Measurements from ENCODE around the gene GRAMD2B.
"Not testable (repeated sequence)": the region's sequence is repeated elsewhere in the genome, so short reads cannot be mapped to it uniquely, and the experiment has no call there.

Gene GRAMD2B, protein sequence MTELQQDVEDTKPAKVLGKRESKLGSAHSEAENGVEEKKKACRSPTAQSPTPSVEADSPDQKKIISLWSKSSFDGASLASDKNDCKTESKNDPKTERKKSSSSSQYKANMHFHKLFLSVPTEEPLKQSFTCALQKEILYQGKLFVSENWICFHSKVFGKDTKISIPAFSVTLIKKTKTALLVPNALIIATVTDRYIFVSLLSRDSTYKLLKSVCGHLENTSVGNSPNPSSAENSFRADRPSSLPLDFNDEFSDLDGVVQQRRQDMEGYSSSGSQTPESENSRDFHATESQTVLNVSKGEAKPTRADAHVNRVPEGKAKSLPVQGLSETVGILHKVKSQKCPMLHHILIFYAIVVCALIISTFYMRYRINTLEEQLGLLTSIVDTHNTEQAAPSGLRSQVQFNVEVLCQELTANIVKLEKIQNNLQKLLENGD

DNA sequence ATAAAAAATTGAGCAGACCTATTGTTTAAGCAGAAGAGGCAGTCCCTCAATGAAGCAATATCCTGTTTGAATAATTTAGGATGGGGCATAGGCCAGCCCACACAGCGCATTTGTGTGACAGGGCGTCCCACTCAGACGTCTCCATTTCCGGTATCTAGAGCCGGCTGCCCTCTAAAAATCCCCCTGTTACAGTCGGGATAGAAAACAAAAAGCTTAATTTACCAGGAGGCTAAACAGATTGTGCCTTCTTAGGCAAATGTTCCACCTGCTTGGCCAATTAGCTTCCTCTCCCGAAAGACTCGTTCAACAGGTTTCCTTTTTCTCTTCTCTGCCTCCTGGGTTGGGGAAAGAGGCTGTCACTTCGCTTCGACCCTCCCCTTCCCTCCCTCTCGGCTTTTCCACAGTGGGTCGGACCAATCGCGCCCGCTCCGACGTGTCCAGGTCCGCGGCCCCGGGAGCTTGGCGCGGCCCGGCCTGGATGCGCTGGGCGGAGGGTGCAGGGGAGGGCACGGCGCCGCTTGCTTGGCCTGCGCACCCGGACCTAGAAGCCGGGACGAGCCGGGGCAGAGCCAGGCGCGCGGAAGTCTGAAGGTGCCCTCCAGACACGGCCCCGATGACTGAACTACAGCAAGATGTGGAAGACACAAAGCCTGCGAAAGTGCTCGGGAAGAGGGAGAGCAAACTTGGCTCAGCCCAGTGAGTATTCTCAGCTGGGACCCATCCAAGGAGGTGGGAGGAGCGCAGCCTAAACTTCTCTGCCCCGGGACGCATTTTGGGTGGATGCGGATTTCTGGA is at the start of gene GRAMD2B:
Gene GRAMD2B, plus strand, starts transcription at position 416 of the 795 bp plus-strand sequence. Its CDS starts 198 bp downstream, at position 614.
- H3K4me3 ChIP-seq (ENCODE audit: low read depth, low read length): peak within 1 kb of the TSS; percentile 71

DNA sequence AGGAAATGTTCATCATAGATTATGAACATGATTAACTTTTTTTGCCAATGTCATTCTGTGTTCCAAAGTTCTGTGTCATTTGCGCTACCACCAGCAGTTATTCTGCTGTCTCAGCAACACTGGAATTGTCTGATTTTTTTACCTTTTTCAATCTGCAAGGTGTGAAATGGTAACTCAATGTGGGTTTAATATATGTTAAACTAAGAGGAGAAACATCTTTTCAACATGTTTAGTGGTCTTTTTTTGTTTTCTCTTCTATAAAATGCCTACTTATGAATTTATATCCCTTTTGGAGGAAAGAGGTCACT is 49.1 kb upstream of the GRAMD2B start:
- TF ChIP-seq, protein P1, sequence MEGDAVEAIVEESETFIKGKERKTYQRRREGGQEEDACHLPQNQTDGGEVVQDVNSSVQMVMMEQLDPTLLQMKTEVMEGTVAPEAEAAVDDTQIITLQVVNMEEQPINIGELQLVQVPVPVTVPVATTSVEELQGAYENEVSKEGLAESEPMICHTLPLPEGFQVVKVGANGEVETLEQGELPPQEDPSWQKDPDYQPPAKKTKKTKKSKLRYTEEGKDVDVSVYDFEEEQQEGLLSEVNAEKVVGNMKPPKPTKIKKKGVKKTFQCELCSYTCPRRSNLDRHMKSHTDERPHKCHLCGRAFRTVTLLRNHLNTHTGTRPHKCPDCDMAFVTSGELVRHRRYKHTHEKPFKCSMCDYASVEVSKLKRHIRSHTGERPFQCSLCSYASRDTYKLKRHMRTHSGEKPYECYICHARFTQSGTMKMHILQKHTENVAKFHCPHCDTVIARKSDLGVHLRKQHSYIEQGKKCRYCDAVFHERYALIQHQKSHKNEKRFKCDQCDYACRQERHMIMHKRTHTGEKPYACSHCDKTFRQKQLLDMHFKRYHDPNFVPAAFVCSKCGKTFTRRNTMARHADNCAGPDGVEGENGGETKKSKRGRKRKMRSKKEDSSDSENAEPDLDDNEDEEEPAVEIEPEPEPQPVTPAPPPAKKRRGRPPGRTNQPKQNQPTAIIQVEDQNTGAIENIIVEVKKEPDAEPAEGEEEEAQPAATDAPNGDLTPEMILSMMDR (IDR thresholded peaks at IDR 0.05; ENCODE audit: borderline replicate concordance, insufficient read depth, low read depth, low read length): no peak
- no peak overlapping the region for H3K4me3 ChIP-seq (ENCODE audit: low read depth, low read length)

More for the DNA sequence above, at the start of gene GRAMD2B:
- TF ChIP-seq, protein P1 (IDR thresholded peaks at IDR 0.05; ENCODE audit: borderline replicate concordance, insufficient read depth, low read depth, low read length): no peak

DNA sequence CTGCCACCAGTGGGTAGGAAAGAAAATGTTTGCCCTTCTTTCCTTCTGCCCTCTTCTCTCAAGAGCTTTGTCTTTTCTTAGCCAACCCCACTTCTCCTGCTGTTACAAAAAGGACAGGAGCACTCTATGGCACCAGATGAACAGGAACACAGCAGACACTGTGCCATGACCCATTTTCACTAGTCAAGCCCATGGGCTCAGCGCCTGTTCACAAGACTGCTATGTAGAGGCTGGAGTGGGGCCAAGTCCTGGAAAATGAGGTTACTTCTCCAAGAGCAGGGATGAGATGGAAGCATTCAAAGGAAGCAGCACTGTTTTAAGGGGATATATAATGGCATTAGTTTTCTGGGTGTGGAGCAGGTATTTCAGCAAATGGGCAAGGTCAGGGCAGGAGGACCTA is 46.8 kb upstream of the GRAMD2B start:
- no peak overlapping the region for H3K4me3 ChIP-seq (ENCODE audit: low read depth, low read length)

DNA sequence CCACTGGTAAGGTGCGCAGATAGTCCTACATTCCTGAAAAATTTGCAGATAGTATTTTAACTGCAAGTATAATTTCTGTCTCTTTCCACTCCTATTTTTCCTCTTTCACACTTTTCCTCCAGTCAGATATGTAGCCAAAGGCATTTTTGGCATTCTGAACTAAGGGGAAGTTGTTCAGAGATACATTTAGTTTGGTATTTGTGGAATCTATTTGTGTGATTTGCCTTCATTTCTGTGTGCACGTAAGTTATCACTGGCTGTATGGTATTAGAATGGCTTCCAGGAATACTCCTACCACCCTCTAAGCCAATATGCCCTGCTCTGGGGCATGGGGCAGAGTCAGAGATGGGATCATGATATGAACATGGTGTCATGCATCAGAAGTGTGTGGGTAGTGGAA is 45.8 kb upstream of the GRAMD2B start:
- no peak overlapping the region for H3K4me3 ChIP-seq (ENCODE audit: low read depth, low read length)
- TF ChIP-seq, protein P1 (IDR thresholded peaks at IDR 0.05; ENCODE audit: borderline replicate concordance, insufficient read depth, low read depth, low read length): no peak

More for the DNA sequence above, 46.8 kb upstream of the GRAMD2B start:
- TF ChIP-seq, protein P1 (IDR thresholded peaks at IDR 0.05; ENCODE audit: borderline replicate concordance, insufficient read depth, low read depth, low read length): no peak

DNA sequence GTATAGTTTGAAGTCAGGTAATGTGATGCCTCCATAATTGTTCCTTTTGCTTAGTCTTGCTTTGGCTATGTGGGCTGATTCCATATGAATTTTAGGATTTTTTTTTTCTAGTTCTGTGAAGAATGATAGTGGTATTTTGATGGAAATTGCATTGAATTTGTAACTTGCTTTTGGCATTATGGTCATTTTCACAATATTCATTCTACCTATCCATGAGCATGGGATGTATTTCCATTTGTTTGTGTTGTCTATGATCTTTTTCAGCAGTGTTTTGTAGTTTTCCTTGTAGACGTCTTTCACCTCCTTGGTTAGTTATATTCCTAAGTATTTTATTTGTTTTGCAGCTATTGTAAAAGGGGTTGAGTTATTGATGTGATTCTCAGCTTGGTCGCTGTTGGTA is 42.9 kb upstream of the GRAMD2B start:
- not testable (repeated sequence) for H3K4me3 ChIP-seq (ENCODE audit: low read depth, low read length)

DNA sequence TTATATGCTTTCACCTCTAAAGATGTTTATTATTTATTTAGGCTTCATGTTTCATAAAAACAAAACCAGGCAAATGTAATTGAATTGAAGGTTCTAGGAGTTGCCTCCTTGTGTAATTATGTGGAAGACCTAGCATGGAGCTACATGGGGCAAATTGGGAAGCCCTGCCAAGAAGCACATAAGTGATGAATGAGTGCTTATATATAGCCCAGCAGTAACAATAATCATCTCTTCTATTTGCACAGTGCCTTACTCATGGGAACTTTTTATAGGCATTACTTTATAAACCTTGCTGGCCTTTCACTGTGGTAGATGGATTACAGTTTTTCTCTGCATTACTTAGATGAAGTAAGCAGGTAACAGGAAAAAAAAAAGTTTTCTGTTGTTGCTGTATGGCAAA is 40.0 kb upstream of the GRAMD2B start:
- H3K4me3 ChIP-seq (ENCODE audit: low read depth, low read length): no peak overlapping the region
- TF ChIP-seq, protein P1 (IDR thresholded peaks at IDR 0.05; ENCODE audit: borderline replicate concordance, insufficient read depth, low read depth, low read length): no peak

DNA sequence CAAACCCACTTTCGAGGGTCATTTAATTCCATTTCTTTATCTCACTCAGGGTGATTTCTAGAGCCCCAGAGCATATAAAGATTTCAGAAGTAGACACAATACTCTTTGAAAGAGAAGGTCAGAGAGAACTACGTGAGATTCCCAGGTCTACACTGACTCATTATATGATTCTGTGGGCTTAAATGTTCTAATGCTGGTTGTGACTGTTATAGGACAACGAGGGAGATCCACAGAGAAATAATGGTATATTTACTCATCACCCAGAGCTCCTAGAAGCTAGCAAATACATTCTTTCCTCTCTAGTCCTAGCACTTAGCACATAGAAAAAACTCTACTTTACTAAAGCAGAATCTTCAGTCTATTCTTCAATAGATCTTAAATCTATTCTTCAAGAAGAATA is 39.4 kb upstream of the GRAMD2B start:
- TF ChIP-seq, protein P1 (IDR thresholded peaks at IDR 0.05; ENCODE audit: borderline replicate concordance, insufficient read depth, low read depth, low read length): no peak
- no peak overlapping the region for H3K4me3 ChIP-seq (ENCODE audit: low read depth, low read length)

Data from GM12875 (cell line).